GM12873 (cell line): ENCODE data around the gene PDIA2.

Experiments
- CTCF ChIP-seq: IDR thresholded peaks from 2 replicates; pipeline ENCODE4 v1.5.1; 2012; ENCODE audit warnings: low read depth, mild to moderate bottlenecking, moderate library complexity, low read length, control low read depth; ENCODE audit not compliant: insufficient read depth; ENCODE audit errors: missing control alignments

Gene PDIA2

DNA sequence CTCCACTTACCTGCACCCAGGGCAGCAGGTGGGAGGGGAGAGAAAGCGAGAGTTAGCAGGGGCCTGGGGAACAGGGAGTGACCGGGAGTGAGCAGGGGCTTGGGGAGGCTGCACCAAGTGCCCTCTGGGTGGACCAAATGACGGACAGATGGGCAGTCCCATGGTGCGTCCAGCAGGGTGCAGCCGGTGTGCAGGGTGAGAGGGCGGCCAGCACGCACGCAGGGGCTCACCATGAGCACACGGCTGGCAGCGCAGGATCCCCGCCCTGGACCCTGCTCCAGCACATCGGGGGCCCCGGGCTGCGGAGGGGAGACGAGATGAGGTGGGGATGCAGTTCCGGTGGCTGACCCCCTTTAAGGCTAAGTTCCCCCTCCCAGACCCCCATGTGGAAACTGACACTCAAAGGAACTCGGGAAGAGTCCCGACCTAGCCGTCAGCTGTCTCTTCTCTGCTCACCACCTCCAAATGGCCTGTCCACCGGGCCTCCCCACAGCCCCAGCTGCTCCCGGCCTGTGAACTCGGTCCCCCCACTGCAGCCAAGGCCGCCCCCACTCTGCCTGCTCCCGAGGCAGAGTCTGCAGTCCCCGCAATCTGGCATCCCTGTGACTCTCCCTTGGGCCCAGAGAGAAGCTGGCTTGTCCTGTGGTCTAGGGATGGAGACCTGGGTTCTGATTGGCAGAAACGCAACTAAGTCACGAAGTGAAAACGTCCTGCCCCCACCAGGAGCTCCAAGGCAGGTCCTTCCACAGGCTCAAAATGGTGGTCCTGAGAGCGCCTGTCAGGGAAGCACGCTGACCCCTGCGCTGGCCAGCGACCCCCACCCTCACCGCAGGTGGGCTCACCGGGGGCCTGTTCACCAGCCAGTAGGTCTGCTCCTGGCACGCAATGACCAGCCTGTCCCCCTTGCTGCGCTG, 10.1 kb upstream of the PDIA2 start:
- TF ChIP-seq CTCF = no peak

DNA sequence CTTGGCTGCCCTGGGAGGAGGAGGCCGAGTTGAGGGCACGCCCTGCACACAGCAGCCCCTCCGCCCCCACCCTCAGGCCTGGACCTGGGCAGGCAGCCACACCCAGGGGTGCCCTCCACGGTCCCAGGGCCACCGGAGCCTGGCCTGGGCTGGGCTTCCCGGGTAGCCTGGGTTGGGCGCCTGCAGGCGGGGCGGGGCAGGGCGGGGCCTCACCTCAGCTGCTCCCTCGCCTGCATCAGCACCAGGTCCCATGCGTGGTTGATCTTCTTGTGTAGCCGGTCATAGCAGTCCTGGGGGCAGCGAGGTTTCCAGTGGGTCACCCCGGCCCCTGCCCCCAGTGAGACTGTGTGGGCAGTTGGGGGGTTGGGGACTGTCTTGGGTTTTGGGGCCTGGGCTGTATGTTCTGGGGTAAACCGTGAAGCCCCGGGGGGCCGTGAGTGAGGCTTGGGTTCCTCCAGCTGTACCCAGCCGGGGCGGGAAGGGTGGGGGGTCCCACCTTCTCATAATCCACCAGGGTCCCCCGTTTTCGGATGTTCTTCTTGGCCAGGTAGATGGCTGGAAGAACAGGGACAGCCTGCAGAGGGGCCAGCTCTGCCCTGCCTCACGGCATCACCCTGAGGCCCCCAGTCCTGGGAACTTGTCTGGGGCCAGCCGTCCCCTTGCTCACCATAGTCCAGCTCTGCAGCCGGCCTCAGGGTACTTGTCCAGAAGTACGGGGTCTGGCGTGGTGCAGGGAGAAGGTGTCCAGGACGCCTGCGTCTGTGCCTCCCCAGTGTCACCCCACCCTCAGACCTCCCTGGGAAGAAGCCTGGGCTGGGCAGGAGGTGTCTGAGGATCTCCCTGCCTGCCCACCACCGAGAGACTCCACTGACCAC, 9.2 kb upstream of the PDIA2 start:
- TF ChIP-seq CTCF = no peak

GRCh38 chr16:275041-275641, 7.8 kb upstream of the PDIA2 start:
- no peak for TF ChIP-seq CTCF

GRCh38 chr16:275786-276232, 7.2 kb upstream of the PDIA2 start, which contains the start of gene RGS11:
Gene RGS11 (minus strand): TSS chr16:275944. CDS start chr16:275911, 33 bp downstream.
- no peak for TF ChIP-seq CTCF

- no peak for TF ChIP-seq CTCF
Measured at GRCh38 chr16:276426-277077, 6.4 kb upstream of the PDIA2 start.

- TF ChIP-seq CTCF = no peak
Measured at GRCh38 chr16:278863-279366, 4.0 kb upstream of the PDIA2 start.
